Thyroid gland (tissue), 4 donors: ENCODE data around the gene TUBB. TPM values are rescaled to one million over a fixed set of nuclear protein-coding genes. Genes with fewer than 3 reads are reported as not detected.

Experiments
- DNase-seq, 2 donors: peaks; one replicate each; pipeline ENCODE4 v3.0.0-alpha.2; 2019
- H3K27ac ChIP-seq, 3 donors: fragments of 200-600 bp; sonication (generic); 1 replicate in 2 of 3; 2 replicates in 1 of 3; pipeline ENCODE4 v1.5.1; 2016 to 2019; ENCODE audit warnings: mild to moderate bottlenecking in 1 of 3, moderate library complexity in 1 of 3
- H3K27me3 ChIP-seq: fragments of 200-600 bp; sonication (generic); one replicate; pipeline ENCODE4 v1.5.1; 2019
- H3K36me3 ChIP-seq, 2 donors: fragments of 200-600 bp; sonication (generic); one replicate each; pipeline ENCODE4 v1.5.1; 2016 to 2019
- H3K4me1 ChIP-seq, 2 donors: fragments of 200-600 bp; sonication (generic); one replicate each; pipeline ENCODE4 v1.5.1; 2017 to 2019
- H3K4me3 ChIP-seq, 3 donors: fragments of 200-600 bp; sonication (generic); replicated peaks in 1 of 3; 1 replicate in 2 of 3; 2 replicates in 1 of 3; pipeline ENCODE4 v1.5.1; 2016; ENCODE audit warnings: mild to moderate bottlenecking in 1 of 3
- H3K9me3 ChIP-seq: fragments of 200-600 bp; sonication (generic); one replicate; pipeline ENCODE4 v1.5.1; 2017
- POLR2A ChIP-seq, 2 donors: fragments of 450-650 bp; IDR thresholded peaks; one replicate each; pipeline ENCODE4 v1.6.1; 2017; ENCODE audit warnings: antibody characterized with exemption in 2 of 2, mild to moderate bottlenecking in 2 of 2, moderate library complexity in 1 of 2
- WGBS, 2 donors: methylation state at CpG; one replicate each; pipeline ENCODE4 v1.1.5; 2017; 5-methylcytosine and 5-hydroxymethylcytosine counted together
- intact Hi-C: fragments of 100-400 bp; cut with DNase I; formaldehyde crosslinking; loops from one replicate; pipeline ENCODE4 v1.15.1; 2023
- total RNA-seq, 4 donors: library from RNA; depleted of rRNA; stranded (reverse); fragments of >200 nt; gene quantifications; one replicate each; pipeline ENCODE4 v1.2.3, GENCODE V29; 2016
- TF ChIP-seq, protein P1 (sequence below), 6 experiments: fragments of 200-600 bp in 3 of 6; fragments of 450-650 bp in 3 of 6; sonication (generic) in 3 of 6; IDR thresholded peaks; one replicate each; pipeline ENCODE4 v1.5.1; 2016 to 2019; ENCODE audit warnings: antibody characterized with exemption in 6 of 6, mild to moderate bottlenecking in 2 of 6, inconsistent platforms in 1 of 6, moderate library complexity in 1 of 6

The TUBB gene
- total RNA-seq, 4 donors from 2014 or later, result 162 to 441 (median 269) TPM

GRCh38 chr6:30747902-30748769 lies 28.0 kb downstream of the TUBB start:
- WGBS, 2 donors, result 85% methylated on average over 6 of the region's 6 CpGs
- Histone ChIP-seq H3K27me3 (no peaks in the 10 kb centered on the region), H3K27ac (peak overlapping the region in 1 of 3 donors; percentile 38), H3K9me3 (no peaks in the 10 kb centered on the region), H3K36me3 (no peaks in the 10 kb centered on the region), H3K4me1 (peaks cover 18 to 35% of the 10 kb centered on the region in 2 donors), H3K4me3 (no peak overlapping the region)
- no peak for DNase-seq
- intact Hi-C loops, result loop anchor here (10.0 kb wide), 3 partner anchors 77 to 337 kb away; partner anchors contain the start of gene DDR1
- TF ChIP-seq, protein P1, sequence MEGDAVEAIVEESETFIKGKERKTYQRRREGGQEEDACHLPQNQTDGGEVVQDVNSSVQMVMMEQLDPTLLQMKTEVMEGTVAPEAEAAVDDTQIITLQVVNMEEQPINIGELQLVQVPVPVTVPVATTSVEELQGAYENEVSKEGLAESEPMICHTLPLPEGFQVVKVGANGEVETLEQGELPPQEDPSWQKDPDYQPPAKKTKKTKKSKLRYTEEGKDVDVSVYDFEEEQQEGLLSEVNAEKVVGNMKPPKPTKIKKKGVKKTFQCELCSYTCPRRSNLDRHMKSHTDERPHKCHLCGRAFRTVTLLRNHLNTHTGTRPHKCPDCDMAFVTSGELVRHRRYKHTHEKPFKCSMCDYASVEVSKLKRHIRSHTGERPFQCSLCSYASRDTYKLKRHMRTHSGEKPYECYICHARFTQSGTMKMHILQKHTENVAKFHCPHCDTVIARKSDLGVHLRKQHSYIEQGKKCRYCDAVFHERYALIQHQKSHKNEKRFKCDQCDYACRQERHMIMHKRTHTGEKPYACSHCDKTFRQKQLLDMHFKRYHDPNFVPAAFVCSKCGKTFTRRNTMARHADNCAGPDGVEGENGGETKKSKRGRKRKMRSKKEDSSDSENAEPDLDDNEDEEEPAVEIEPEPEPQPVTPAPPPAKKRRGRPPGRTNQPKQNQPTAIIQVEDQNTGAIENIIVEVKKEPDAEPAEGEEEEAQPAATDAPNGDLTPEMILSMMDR (IDR thresholded peaks at IDR 0.05), result no peak
- TF ChIP-seq POLR2A (IDR thresholded peaks at IDR 0.05), result no peak

DNA sequence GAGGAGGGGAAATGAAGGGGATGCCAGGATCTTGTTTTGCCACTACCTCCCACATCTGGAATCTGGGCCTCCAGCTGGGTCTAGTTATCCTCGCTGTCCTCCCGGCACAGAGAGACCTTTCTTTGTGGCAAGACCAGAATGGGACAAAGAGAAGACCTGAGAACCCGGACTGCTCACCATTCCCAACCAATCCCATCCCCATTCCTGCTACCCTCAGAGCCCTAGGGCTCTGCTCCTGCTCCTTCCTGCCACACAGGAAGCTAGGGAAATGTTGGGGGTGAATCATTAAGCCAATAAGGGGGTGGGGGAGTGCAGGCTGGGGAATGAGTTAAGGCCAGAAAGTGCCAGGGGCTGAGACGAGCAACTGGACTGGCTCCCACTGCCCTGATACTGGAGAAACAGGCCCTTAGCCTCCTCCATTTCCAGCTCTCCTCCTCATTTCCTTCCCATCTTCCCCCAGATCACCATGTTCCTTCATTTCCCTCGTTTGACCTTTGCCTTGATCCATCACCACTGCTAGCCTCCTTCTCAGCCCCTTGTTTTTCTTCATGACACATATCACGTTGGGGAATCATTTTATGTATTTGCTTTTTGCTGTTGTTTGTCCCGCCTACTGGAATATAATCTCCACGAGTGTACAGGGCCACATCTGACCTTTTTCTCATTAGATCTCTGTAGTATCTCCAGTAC lies 28.8 kb downstream of the TUBB start:
- no peaks in the 10 kb centered on the region for H3K9me3 ChIP-seq
- peaks cover 18 to 36% of the 10 kb centered on the region in 2 donors for H3K4me1 ChIP-seq
- H3K4me3 ChIP-seq, result no peak overlapping the region
- no peaks in the 10 kb centered on the region for H3K36me3 ChIP-seq
- intact Hi-C loops, result loop anchor here (10.0 kb wide), 3 partner anchors 76 to 336 kb away; partner anchors contain the start of gene DDR1
- TF ChIP-seq, protein P1 (IDR thresholded peaks at IDR 0.05), result no peak
- TF ChIP-seq POLR2A (IDR thresholded peaks at IDR 0.05), result no peak
- no peaks in the 10 kb centered on the region for H3K27me3 ChIP-seq
- WGBS, 2 donors, result 85 to 88% methylated on average over 8 of the region's 8 CpGs
- no peak for DNase-seq
- peak overlapping the region; percentile 44 to 75 (median 56) for H3K27ac ChIP-seq

GRCh38 chr6:30749554-30750378 lies 29.6 kb downstream of the TUBB start:
- Histone ChIP-seq H3K9me3 (no peaks in the 10 kb centered on the region), H3K27me3 (no peaks in the 10 kb centered on the region), H3K27ac (peak overlapping the region; percentile 44 to 75 (median 56)), H3K4me3 (no peak overlapping the region), H3K4me1 (peaks cover 17 to 33% of the 10 kb centered on the region in 2 donors), H3K36me3 (no peaks in the 10 kb centered on the region)
- intact Hi-C loops, result loop anchor here (10.0 kb wide), 3 partner anchors 75 to 335 kb away; partner anchors contain the start of gene DDR1
- 58 to 66% methylated on average over 12 of the region's 12 CpGs for WGBS, 2 donors
- TF ChIP-seq, protein P1 (IDR thresholded peaks at IDR 0.05), result peak in 1 of 6 experiments; percentile 8
- no peak for TF ChIP-seq POLR2A (IDR thresholded peaks at IDR 0.05)
- DNase-seq, result peak; percentile 68 to 69

- Histone ChIP-seq H3K27me3 (no peaks in the 10 kb centered on the region), H3K9me3 (no peaks in the 10 kb centered on the region), H3K4me3 (no peak overlapping the region), H3K36me3 (no peaks in the 10 kb centered on the region), H3K27ac (peak overlapping the region in 2 of 3 donors; percentile 44 to 75), H3K4me1 (peaks cover 14 to 31% of the 10 kb centered on the region in 2 donors)
- TF ChIP-seq POLR2A (IDR thresholded peaks at IDR 0.05), result no peak
- TF ChIP-seq, protein P1 (IDR thresholded peaks at IDR 0.05), result no peak
- no peak for DNase-seq
- intact Hi-C loops, result no loop called here
Measured at GRCh38 chr6:30750379-30750668, 30.2 kb downstream of the TUBB start.
